H1 (cell line): ENCODE results near the gene FRA10AC1. TPM values are rescaled to one million over a fixed set of nuclear protein-coding genes. Genes with fewer than 3 reads are reported as not detected.

Source experiments
- CTCF ChIA-PET: fragments of 300-600 bp; sonication (Branson Sonifier 250); formaldehyde crosslinking; loops from one replicate; lab custom pipeline; 2021; ENCODE audit not compliant: partially characterized antibody; lab: Charles Lee
- POLR2A ChIA-PET: fragments of 300-600 bp; sonication (Branson Sonifier 250); formaldehyde crosslinking; loops from one replicate; lab custom pipeline; 2021; ENCODE audit warnings: inconsistent platforms; ENCODE audit not compliant: partially characterized antibody; lab: Charles Lee
- DNase-seq, 2 experiments: peaks; one replicate each; pipeline versions ENCODE4 v3.0.0 to v3.0.0-alpha.2; 2010 to 2022; ENCODE audit warnings: low spot score in 2 of 2, low read depth in 1 of 2, mixed read lengths in 1 of 2
- FAIRE-seq: peaks from 2 replicates; lab custom pipeline; 2011; peaks lifted over from hg19 to GRCh38; lab: Jason Lieb, UNC
- H2AFZ ChIP-seq: 2 replicates; pipeline ENCODE4 v1.8.1; 2012; ENCODE audit warnings: low read length, inconsistent platforms
- H2AK5ac ChIP-seq: 2 replicates; pipeline ENCODE4 v1.6.1; 2013; ENCODE audit warnings: low read depth, low read length
- H2BK120ac ChIP-seq: replicated peaks from 2 replicates; pipeline ENCODE3; 2013; ENCODE audit warnings: low read depth, low read length, inconsistent platforms
- H2BK12ac ChIP-seq: 2 replicates; pipeline ENCODE4 v1.6.1; 2013; ENCODE audit warnings: low read depth, low read length
- H2BK15ac ChIP-seq: 2 replicates; pipeline ENCODE4 v1.6.1; 2013; ENCODE audit warnings: low read length
- H2BK20ac ChIP-seq: 2 replicates; pipeline ENCODE4 v1.6.1; 2013; ENCODE audit warnings: low read length
- H2BK5ac ChIP-seq: 2 replicates; pipeline ENCODE4 v1.6.1; 2013; ENCODE audit warnings: low read depth, low read length
- H3K14ac ChIP-seq: 2 replicates; pipeline ENCODE4 v1.6.1; 2013; ENCODE audit warnings: inconsistent platforms; ENCODE audit not compliant: insufficient read length
- H3K18ac ChIP-seq: 2 replicates; pipeline ENCODE4 v1.6.1; 2013; ENCODE audit warnings: low read length; ENCODE audit errors: extremely low read depth
- H3K23ac ChIP-seq: 2 replicates; pipeline ENCODE4 v1.6.1; 2013; ENCODE audit warnings: inconsistent platforms; ENCODE audit not compliant: insufficient read length
- H3K23me2 ChIP-seq: 2 replicates; pipeline ENCODE4 v1.6.1; 2013; ENCODE audit warnings: low read depth, low read length
- H3K27ac ChIP-seq: 2 replicates; pipeline ENCODE4 v1.6.1; 2011; ENCODE audit warnings: low read depth, low read length, inconsistent platforms
- H3K27me3 ChIP-seq, 4 experiments: replicated peaks in 1 of 4; 1 replicate in 1 of 4; 2 replicates in 3 of 4; pipeline versions ENCODE4 v1.6.1 to v1.8.1; 2011 to 2013; ENCODE audit warnings: low read length in 3 of 4, mild to moderate bottlenecking in 3 of 4, inconsistent platforms in 2 of 4, mixed read lengths in 2 of 4, moderate library complexity in 1 of 4; ENCODE audit not compliant: control insufficient read depth in 3 of 4, insufficient read depth in 3 of 4; ENCODE audit errors: extremely low read depth in 1 of 4
- H3K36me3 ChIP-seq, 4 experiments: 2 replicates each; pipeline versions ENCODE4 v1.6.1 to v1.8.1; 2011 to 2013; ENCODE audit warnings: mild to moderate bottlenecking in 4 of 4, low read length in 3 of 4, moderate library complexity in 2 of 4, control low read depth in 1 of 4, inconsistent platforms in 1 of 4; ENCODE audit not compliant: insufficient read depth in 4 of 4, control insufficient read depth in 2 of 4
- H3K4ac ChIP-seq: replicated peaks from 2 replicates; pipeline ENCODE3; 2013; ENCODE audit warnings: low read length, low read depth, mixed read lengths, inconsistent platforms; ENCODE audit not compliant: insufficient read length
- H3K4me1 ChIP-seq, 4 experiments: replicated peaks in 1 of 4; 1 replicate in 1 of 4; 2 replicates in 3 of 4; pipeline versions ENCODE4 v1.6.1 to v1.8.1; 2011 to 2013; ENCODE audit warnings: low read length in 3 of 4, inconsistent platforms in 2 of 4, mixed read lengths in 1 of 4; ENCODE audit not compliant: insufficient read depth in 4 of 4, control insufficient read depth in 3 of 4
- H3K4me2 ChIP-seq, 2 experiments: 2 replicates each; pipeline versions ENCODE4 v1.6.1 to v1.8.1; 2011 to 2013; ENCODE audit warnings: low read depth in 2 of 2, low read length in 2 of 2, control low read depth in 1 of 2, inconsistent platforms in 1 of 2, mild to moderate bottlenecking in 1 of 2; ENCODE audit not compliant: insufficient read depth in 1 of 2
- H3K4me3 ChIP-seq, 4 experiments: fragments of 200-600, 300-600 bp in 1 of 4; sonication (generic), shearing (Covaris generic), sonication (Bioruptor Twin) in 1 of 4; 2 replicates each; pipeline versions ENCODE4 v1.5.1 to v1.8.1; 2011 to 2016; ENCODE audit warnings: low read length in 4 of 4, low read depth in 3 of 4, control low read depth in 2 of 4, inconsistent platforms in 2 of 4, mild to moderate bottlenecking in 2 of 4, mixed read lengths in 1 of 4, moderate library complexity in 1 of 4; ENCODE audit not compliant: insufficient read depth in 2 of 4; ENCODE audit errors: extremely low read depth in 1 of 4
- H3K56ac ChIP-seq: replicated peaks from 2 replicates; pipeline ENCODE3; 2013; ENCODE audit warnings: low read depth, mild to moderate bottlenecking, mixed read lengths, low read length, inconsistent platforms; ENCODE audit not compliant: insufficient read length
- H3K79me1 ChIP-seq: 2 replicates; pipeline ENCODE4 v1.6.1; 2013; ENCODE audit warnings: low read depth, low read length, control low read depth
- H3K79me2 ChIP-seq, 2 experiments: 2 replicates each; pipeline versions ENCODE4 v1.6.1 to v1.8.1; 2012 to 2013; ENCODE audit warnings: low read length in 2 of 2, mild to moderate bottlenecking in 2 of 2, inconsistent platforms in 1 of 2; ENCODE audit not compliant: insufficient read depth in 2 of 2, control insufficient read depth in 1 of 2
- H3K9ac ChIP-seq, 4 experiments: replicated peaks in 1 of 4; 1 replicate in 1 of 4; 2 replicates in 3 of 4; pipeline versions ENCODE4 v1.6.1 to v1.8.1; 2011 to 2013; ENCODE audit warnings: low read depth in 3 of 4, low read length in 3 of 4, control low read depth in 2 of 4, mild to moderate bottlenecking in 2 of 4, moderate library complexity in 2 of 4, inconsistent platforms in 1 of 4; ENCODE audit errors: extremely low read depth in 1 of 4
- H3K9me3 ChIP-seq, 2 experiments: 2 replicates each; pipeline versions ENCODE4 v1.6.1 to v1.8.1; 2012 to 2013; ENCODE audit warnings: mild to moderate bottlenecking in 2 of 2, moderate library complexity in 2 of 2, control low read depth in 1 of 2, inconsistent platforms in 1 of 2, low read depth in 1 of 2, low read length in 1 of 2, mixed read lengths in 1 of 2; ENCODE audit not compliant: insufficient read depth in 2 of 2
- H4K20me1 ChIP-seq, 2 experiments: replicated peaks in 1 of 2; 2 replicates each; pipeline versions ENCODE3 to v1.8.1; 2011 to 2013; ENCODE audit warnings: inconsistent platforms in 2 of 2, low read length in 2 of 2, mild to moderate bottlenecking in 1 of 2; ENCODE audit not compliant: insufficient read depth in 2 of 2, control insufficient read depth in 1 of 2
- H4K5ac ChIP-seq: 2 replicates; pipeline ENCODE4 v1.6.1; 2013; ENCODE audit warnings: low read length, low read depth, mixed read lengths, inconsistent platforms; ENCODE audit not compliant: insufficient read length
- H4K8ac ChIP-seq: 2 replicates; pipeline ENCODE4 v1.8.0; 2013; ENCODE audit warnings: mild to moderate bottlenecking, moderate library complexity, low read length, inconsistent platforms; ENCODE audit not compliant: insufficient read depth; ENCODE audit errors: extremely low read depth
- H4K91ac ChIP-seq: replicated peaks from 2 replicates; pipeline ENCODE3; 2013; ENCODE audit warnings: low read length, mixed read lengths, inconsistent platforms; ENCODE audit not compliant: insufficient read length
- EZH2 ChIP-seq: fragments of 200-600 bp; sonication (generic); IDR thresholded peaks from 2 replicates; pipeline ENCODE4 v1.7.1; 2012; ENCODE audit warnings: low read depth, mild to moderate bottlenecking, moderate library complexity, low read length, inconsistent platforms; ENCODE audit not compliant: severe bottlenecking
- JUN ChIP-seq: IDR thresholded peaks from 2 replicates; pipeline ENCODE4 v1.6.1; 2011; ENCODE audit warnings: low read depth, mild to moderate bottlenecking, improper control_type of control experiment, low read length
- POU5F1 ChIP-seq: IDR thresholded peaks from 2 replicates; pipeline ENCODE4 v1.6.1; 2011; ENCODE audit warnings: low read depth, mild to moderate bottlenecking, low read length, moderate library complexity
- SIN3A ChIP-seq, 2 experiments: IDR thresholded peaks in 1 of 2; conservative IDR thresholded peaks in 1 of 2; 2 replicates each; pipeline ENCODE4 v1.6.1; 2011 to 2012; ENCODE audit warnings: low read length in 2 of 2, improper control_type of control experiment in 1 of 2, low read depth in 1 of 2, mild to moderate bottlenecking in 1 of 2
- SIRT6 ChIP-seq: IDR thresholded peaks from one replicate; pipeline ENCODE4 v1.7.1; 2012; ENCODE audit warnings: low read length, inconsistent platforms
- SRF ChIP-seq: IDR thresholded peaks from 2 replicates; pipeline ENCODE4 v1.6.1; 2011; ENCODE audit warnings: mild to moderate bottlenecking, low read depth, low read length, moderate library complexity
- TAF7 ChIP-seq: optimal IDR thresholded peaks from 2 replicates; pipeline ENCODE3; 2011; ENCODE audit warnings: low read depth, mild to moderate bottlenecking, inconsistent platforms, low read length, moderate library complexity, borderline replicate concordance
- WGBS, 2 experiments: shearing (Covaris generic) in 1 of 2; methylation state at CpG; one replicate each; pipeline versions ENCODE4 v1.1.6 to v1.1.7; 2013 to 2015; ENCODE audit warnings: low lambda C conversion rate in 2 of 2, mixed read lengths in 2 of 2, inconsistent platforms in 1 of 2, low coverage in 1 of 2, missing lambda C conversion rate in 1 of 2; ENCODE audit not compliant: insufficient replicate concordance in 2 of 2, insufficient coverage in 1 of 2, insufficient read length in 1 of 2; ENCODE audit errors: extremely low coverage in 1 of 2, missing lambda C conversion rate in 1 of 2; 5-methylcytosine and 5-hydroxymethylcytosine counted together
- polyA plus RNA-seq, 7 experiments: library from polyadenylated mRNA; depleted of rRNA in 3 of 7; stranded (reverse) in 5 of 7; unstranded in 2 of 7; fragments of >200 nt in 5 of 7; fragments of 200-250 nt in 2 of 7; gene quantifications; 1 replicate in 5 of 7; 2 replicates in 1 of 7; 4 replicates in 1 of 7; pipeline versions ENCODE4 v1.2.1 to v1.2.3, GENCODE V29; 2011 to 2013; ENCODE audit warnings: missing spikeins in 2 of 7, mixed read lengths in 2 of 7
- total RNA-seq: library from RNA; stranded (reverse); fragmentation: NEBNext Ultra II Directional; extraction: Animal tissue kit (Norgen Biotek cat#: 25700); gene quantifications from 2 replicates; pipeline ENCODE4 v1.2.1, GENCODE V29; 2021
- TF ChIP-seq, protein P1 (sequence below): IDR thresholded peaks from 2 replicates; pipeline ENCODE4 v1.6.1; 2012; ENCODE audit warnings: low read length, inconsistent platforms
- TF ChIP-seq, protein P2 (sequence below): IDR thresholded peaks from 2 replicates; pipeline ENCODE4 v1.6.1; 2012; ENCODE audit warnings: inconsistent platforms
- TF ChIP-seq, protein P3 (sequence below): IDR thresholded peaks from 2 replicates; pipeline ENCODE4 v1.6.1; 2012; ENCODE audit warnings: inconsistent platforms

The FRA10AC1 gene
- total and polyA plus RNA-seq, 2 of the 8 experiments (the other 6 are each of a cell fraction or from before 2014, with no cell fraction given) = 4.4 to 13.5 TPM

DNA sequence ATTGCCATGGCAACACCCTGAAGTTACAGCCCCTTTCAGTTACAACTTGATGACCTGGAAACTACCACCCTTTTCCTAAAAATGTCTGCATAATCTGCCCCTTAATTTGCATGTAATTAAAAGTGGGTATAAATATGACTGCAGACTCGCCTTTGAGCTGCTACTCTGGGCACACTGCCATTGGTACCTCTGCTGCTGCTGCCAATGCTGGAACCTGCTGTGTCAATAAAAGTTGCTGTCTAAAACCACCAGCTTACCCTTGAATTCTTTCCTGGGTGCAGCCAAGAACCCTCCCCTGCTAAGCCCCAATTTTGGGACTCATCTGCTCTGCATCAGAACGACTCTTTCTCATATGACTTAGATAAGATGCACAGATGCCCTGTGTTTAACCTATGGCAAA, 10.2 kb upstream of the FRA10AC1 start:
- no peak overlapping the region for H2BK120ac ChIP-seq
- 78% methylated on average over 2 of the region's 2 CpGs; no CpG with 5 or more reads in 1 of the 2 experiments for WGBS, 2 experiments
- CTCF ChIA-PET = interaction anchor here (0.7 to 1.5 kb wide), 4 partner anchors 10 to 158 kb away, joined by 3 to 4 read pairs (median 3); partner anchors contain the start of gene FRA10AC1

More for the DNA sequence above, 10.2 kb upstream of the FRA10AC1 start:
- Histone ChIP-seq H3K27me3 (no peaks in the 10 kb centered on the region), H3K56ac (no peak overlapping the region), H3K27ac (no peak overlapping the region), H3K23ac (no peak overlapping the region), H2BK15ac (no peak overlapping the region), H4K91ac (no peak overlapping the region), H3K79me2 (no peaks in the 10 kb centered on the region), H3K14ac (no peak overlapping the region), H2AFZ (no peak overlapping the region), H4K20me1 (no peaks in the 10 kb centered on the region), H3K79me1 (no peaks in the 10 kb centered on the region), H2BK12ac (no peak overlapping the region), H3K4me3 (no peak overlapping the region), H3K9ac (no peak overlapping the region), H2AK5ac (no peak overlapping the region), H4K5ac (no peak overlapping the region), H2BK20ac (no peak overlapping the region), H3K4me2 (no peak overlapping the region), H3K9me3 (no peaks in the 10 kb centered on the region), H4K8ac (no peak overlapping the region), H3K4ac (no peak overlapping the region), H3K36me3 (no peaks in the 10 kb centered on the region), H3K23me2 (no peaks in the 10 kb centered on the region), H2BK5ac (no peak overlapping the region), H3K18ac (no peak overlapping the region), H3K4me1 (no peaks in the 10 kb centered on the region)
- POLR2A ChIA-PET = no interaction called here
- no peak for FAIRE-seq
- TF ChIP-seq EZH2 (no peak), SIRT6 (no peak), TAF7 (no peak), POU5F1 (no peak), SRF (no peak), SIN3A (conservative IDR thresholded peaks at IDR 0.05 in 1 of 2, IDR thresholded peaks at IDR 0.05 in 1 of 2; ENCODE audit: low read depth in 1 of 2, low read length in 2 of 2) (no peak), JUN (no peak)
- TF ChIP-seq, protein P1, sequence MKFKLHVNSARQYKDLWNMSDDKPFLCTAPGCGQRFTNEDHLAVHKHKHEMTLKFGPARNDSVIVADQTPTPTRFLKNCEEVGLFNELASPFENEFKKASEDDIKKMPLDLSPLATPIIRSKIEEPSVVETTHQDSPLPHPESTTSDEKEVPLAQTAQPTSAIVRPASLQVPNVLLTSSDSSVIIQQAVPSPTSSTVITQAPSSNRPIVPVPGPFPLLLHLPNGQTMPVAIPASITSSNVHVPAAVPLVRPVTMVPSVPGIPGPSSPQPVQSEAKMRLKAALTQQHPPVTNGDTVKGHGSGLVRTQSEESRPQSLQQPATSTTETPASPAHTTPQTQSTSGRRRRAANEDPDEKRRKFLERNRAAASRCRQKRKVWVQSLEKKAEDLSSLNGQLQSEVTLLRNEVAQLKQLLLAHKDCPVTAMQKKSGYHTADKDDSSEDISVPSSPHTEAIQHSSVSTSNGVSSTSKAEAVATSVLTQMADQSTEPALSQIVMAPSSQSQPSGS = no peak
- TF ChIP-seq, protein P2, sequence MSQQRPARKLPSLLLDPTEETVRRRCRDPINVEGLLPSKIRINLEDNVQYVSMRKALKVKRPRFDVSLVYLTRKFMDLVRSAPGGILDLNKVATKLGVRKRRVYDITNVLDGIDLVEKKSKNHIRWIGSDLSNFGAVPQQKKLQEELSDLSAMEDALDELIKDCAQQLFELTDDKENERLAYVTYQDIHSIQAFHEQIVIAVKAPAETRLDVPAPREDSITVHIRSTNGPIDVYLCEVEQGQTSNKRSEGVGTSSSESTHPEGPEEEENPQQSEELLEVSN = no peak
- TF ChIP-seq, protein P3, sequence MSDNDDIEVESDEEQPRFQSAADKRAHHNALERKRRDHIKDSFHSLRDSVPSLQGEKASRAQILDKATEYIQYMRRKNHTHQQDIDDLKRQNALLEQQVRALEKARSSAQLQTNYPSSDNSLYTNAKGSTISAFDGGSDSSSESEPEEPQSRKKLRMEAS = no peak
- DNase-seq = no peak
